ENCODE results near the gene ALCAM.

ALCAM gene

GRCh38 chr3:105542282-105543019, 175.7 kb downstream of the ALCAM start:
- DNase-seq (ENCODE audit: low read depth in 1 of 2, low spot score in 1 of 2) = no peak
- no peak overlapping the region for H3K27ac ChIP-seq (replicated peaks)
- H3K27me3 ChIP-seq (ENCODE audit: insufficient read depth, poor library complexity, severe bottlenecking) = no peaks in the 10 kb centered on the region
- no peak overlapping the region for H3K4me3 ChIP-seq (replicated peaks; ENCODE audit: insufficient read depth, low read length)
- TF ChIP-seq GABPA (IDR thresholded peaks at IDR 0.05; ENCODE audit: low read depth) (no peak), POLR2AphosphoS5 (IDR thresholded peaks at IDR 0.05; ENCODE audit: low read depth) (no peak), SPI1 (IDR thresholded peaks at IDR 0.05; ENCODE audit: borderline replicate concordance, low read depth) (no peak), CTCF (IDR thresholded peaks at IDR 0.05; ENCODE audit: insufficient read depth, low read length) (no peak), REST (IDR thresholded peaks at IDR 0.05; ENCODE audit: insufficient replicate concordance, low read depth) (no peak)

- H3K27ac ChIP-seq (replicated peaks) = no peak overlapping the region
- H3K4me3 ChIP-seq (replicated peaks; ENCODE audit: insufficient read depth, low read length) = no peak overlapping the region
- TF ChIP-seq REST (IDR thresholded peaks at IDR 0.05; ENCODE audit: insufficient replicate concordance, low read depth) (no peak), GABPA (IDR thresholded peaks at IDR 0.05; ENCODE audit: low read depth) (no peak), POLR2AphosphoS5 (IDR thresholded peaks at IDR 0.05; ENCODE audit: low read depth) (no peak), CTCF (IDR thresholded peaks at IDR 0.05; ENCODE audit: insufficient read depth, low read length) (no peak), SPI1 (IDR thresholded peaks at IDR 0.05; ENCODE audit: borderline replicate concordance, low read depth) (no peak)
- no peaks in the 10 kb centered on the region for H3K27me3 ChIP-seq (ENCODE audit: insufficient read depth, poor library complexity, severe bottlenecking)
- no peak for DNase-seq (ENCODE audit: low read depth in 1 of 2, low spot score in 1 of 2)
These were observed 178.3 kb downstream of the ALCAM start for GRCh38 chr3:105545051-105545450.

GRCh38 chr3:105553851-105554250, 187.1 kb downstream of the ALCAM start:
- TF ChIP-seq POLR2AphosphoS5 (IDR thresholded peaks at IDR 0.05; ENCODE audit: low read depth) (no peak), CTCF (IDR thresholded peaks at IDR 0.05; ENCODE audit: insufficient read depth, low read length) (no peak), SPI1 (IDR thresholded peaks at IDR 0.05; ENCODE audit: borderline replicate concordance, low read depth) (no peak), REST (IDR thresholded peaks at IDR 0.05; ENCODE audit: insufficient replicate concordance, low read depth) (no peak), GABPA (IDR thresholded peaks at IDR 0.05; ENCODE audit: low read depth) (no peak)
- Histone ChIP-seq H3K4me3 (replicated peaks; ENCODE audit: insufficient read depth, low read length) (no peak overlapping the region), H3K27me3 (ENCODE audit: insufficient read depth, poor library complexity, severe bottlenecking) (no peaks in the 10 kb centered on the region), H3K27ac (replicated peaks) (no peak overlapping the region)
- DNase-seq (ENCODE audit: low read depth in 1 of 2, low spot score in 1 of 2) = no peak
